IMR-90 (cell line): ENCODE results near the gene CNTN4. TPM values are rescaled to one million over a fixed set of nuclear protein-coding genes. Genes with fewer than 3 reads are reported as not detected.

Source experiments
- ATAC-seq: fragments of 200-7000 bp; cut with Tn5 transposase; 2 replicates; pipeline ENCODE4 v1.9.1; 2020; ENCODE audit warnings: low read depth, mild to moderate bottlenecking, moderate library complexity
- BruUV-seq: library from RNA; stranded (reverse); fragments of 400-500 nt; replicated peaks from 2 replicates; lab custom pipeline; 2021; lab: Mats Ljungman, UMichigan
- CTCF ChIA-PET: fragments of 300-600 bp; formaldehyde crosslinking; extraction: SDS; loops from one replicate; lab custom pipeline; 2021; ENCODE audit warnings: antibody characterized with exemption; lab: Yijun Ruan, JAX
- POLR2A ChIA-PET: fragments of 300-600 bp; sonication (Branson Sonifier 250); formaldehyde crosslinking; loops from one replicate; lab custom pipeline; 2022; ENCODE audit warnings: antibody characterized with exemption; ENCODE audit not compliant: unreplicated experiment; lab: Charles Lee
- DNase-seq: peaks from one replicate; pipeline ENCODE4 v3.0.0; 2013
- H2AFZ ChIP-seq: replicated peaks from 2 replicates; pipeline ENCODE3; 2013; ENCODE audit warnings: low read length, mild to moderate bottlenecking; ENCODE audit not compliant: poor library complexity
- H2AK5ac ChIP-seq: 2 replicates; pipeline ENCODE4 v1.6.1; 2013; ENCODE audit warnings: low read depth, low read length, inconsistent platforms
- H2AK9ac ChIP-seq: replicated peaks from 2 replicates; pipeline ENCODE3; 2013; ENCODE audit warnings: mild to moderate bottlenecking, low read depth, low read length, moderate library complexity; ENCODE audit not compliant: poor library complexity
- H2BK120ac ChIP-seq: 2 replicates; pipeline ENCODE4 v1.6.1; 2013; ENCODE audit warnings: low read depth, low read length, inconsistent platforms
- H2BK15ac ChIP-seq: 3 replicates; pipeline ENCODE4 v1.6.1; 2013; ENCODE audit warnings: low read depth, low read length, inconsistent platforms
- H2BK20ac ChIP-seq: 2 replicates; pipeline ENCODE4 v1.6.1; 2013; ENCODE audit warnings: low read depth, mild to moderate bottlenecking, inconsistent platforms, low read length, moderate library complexity
- H2BK5ac ChIP-seq: 2 replicates; pipeline ENCODE4 v1.6.1; 2013; ENCODE audit warnings: mild to moderate bottlenecking, low read depth, low read length, inconsistent platforms; ENCODE audit not compliant: poor library complexity, severe bottlenecking
- H3K14ac ChIP-seq: replicated peaks from 2 replicates; pipeline ENCODE4 v1.6.1; 2013; ENCODE audit warnings: low read depth, low read length, inconsistent platforms
- H3K18ac ChIP-seq: 2 replicates; pipeline ENCODE4 v1.6.1; 2013; ENCODE audit warnings: low read depth, low read length, control low read depth
- H3K23ac ChIP-seq: 2 replicates; pipeline ENCODE4 v1.6.1; 2013; ENCODE audit warnings: low read depth, low read length, inconsistent platforms
- H3K27ac ChIP-seq: 2 replicates; pipeline ENCODE4 v1.5.1; 2013; ENCODE audit warnings: mild to moderate bottlenecking, control low read depth, low read length; ENCODE audit not compliant: insufficient read depth
- H3K27me3 ChIP-seq: 2 replicates; pipeline ENCODE4 v1.6.1; 2013; ENCODE audit warnings: low read length; ENCODE audit not compliant: control insufficient read depth, insufficient read depth
- H3K36me3 ChIP-seq: 2 replicates; pipeline ENCODE4 v1.6.1; 2013; ENCODE audit warnings: low read length, mixed read lengths; ENCODE audit not compliant: control insufficient read depth, insufficient read depth
- H3K4ac ChIP-seq: 2 replicates; pipeline ENCODE4 v1.6.1; 2013; ENCODE audit warnings: low read depth, low read length, inconsistent platforms
- H3K4me1 ChIP-seq: 2 replicates; pipeline ENCODE4 v1.6.1; 2013; ENCODE audit warnings: low read length, mixed read lengths; ENCODE audit not compliant: control insufficient read depth, insufficient read depth
- H3K4me2 ChIP-seq: 2 replicates; pipeline ENCODE4 v1.6.1; 2013; ENCODE audit warnings: low read depth, mild to moderate bottlenecking, control low read depth, low read length, moderate library complexity
- H3K4me3 ChIP-seq: 2 replicates; pipeline ENCODE4 v1.5.1; 2013; ENCODE audit warnings: low read depth, mild to moderate bottlenecking, control low read depth, low read length, moderate library complexity; ENCODE audit not compliant: insufficient read depth
- H3K56ac ChIP-seq: 2 replicates; pipeline ENCODE4 v1.6.1; 2013; ENCODE audit warnings: low read length, inconsistent platforms; ENCODE audit not compliant: insufficient read depth; ENCODE audit errors: extremely low read depth
- H3K79me1 ChIP-seq, 2 experiments: 2 replicates each; pipeline ENCODE4 v1.6.1; 2013; ENCODE audit warnings: low read length in 2 of 2, inconsistent platforms in 1 of 2, low read depth in 1 of 2
- H3K9ac ChIP-seq: 2 replicates; pipeline ENCODE4 v1.6.1; 2013; ENCODE audit warnings: low read depth, low read length, control low read depth
- H3K9me1 ChIP-seq: 2 replicates; pipeline ENCODE4 v1.6.1; 2013; ENCODE audit warnings: low read length, inconsistent platforms; ENCODE audit not compliant: insufficient read depth
- H3K9me3 ChIP-seq: 2 replicates; pipeline ENCODE4 v1.6.1; 2013; ENCODE audit warnings: low read length; ENCODE audit not compliant: control insufficient read depth, insufficient read depth
- H4K20me1 ChIP-seq: 2 replicates; pipeline ENCODE4 v1.6.1; 2013; ENCODE audit warnings: low read length, inconsistent platforms; ENCODE audit not compliant: insufficient read depth
- H4K5ac ChIP-seq: 2 replicates; pipeline ENCODE4 v1.6.1; 2013; ENCODE audit warnings: mild to moderate bottlenecking, low read depth, low read length, control low read depth
- H4K8ac ChIP-seq, 2 experiments: 2 replicates each; pipeline ENCODE4 v1.6.1; 2013; ENCODE audit warnings: low read depth in 2 of 2, low read length in 2 of 2, control low read depth in 1 of 2, inconsistent platforms in 1 of 2
- H4K91ac ChIP-seq: 2 replicates; pipeline ENCODE4 v1.6.1; 2013; ENCODE audit warnings: low read depth, low read length, inconsistent platforms; ENCODE audit not compliant: insufficient read depth
- CEBPB ChIP-seq: IDR thresholded peaks from 2 replicates; pipeline ENCODE4 v1.6.1; 2012; ENCODE audit warnings: low read depth, low read length, improper control_type of control experiment
- ELK1 ChIP-seq: fragments of 150-350 bp; IDR thresholded peaks from 2 replicates; pipeline ENCODE4 v1.6.1; 2016; ENCODE audit warnings: low read depth, mild to moderate bottlenecking, low read length, moderate library complexity, borderline replicate concordance
- FOS ChIP-seq: fragments of 150-350 bp; IDR thresholded peaks from 2 replicates; pipeline ENCODE4 v1.6.1; 2016; ENCODE audit warnings: low read depth, low read length
- MAZ ChIP-seq: IDR thresholded peaks from 2 replicates; pipeline ENCODE4 v1.6.1; 2012; ENCODE audit warnings: low read depth, mild to moderate bottlenecking, low read length, improper control_type of control experiment, moderate library complexity, borderline replicate concordance
- MXI1 ChIP-seq: IDR thresholded peaks from 2 replicates; pipeline ENCODE4 v1.6.1; 2012; ENCODE audit warnings: low read depth, mild to moderate bottlenecking, low read length, moderate library complexity, borderline replicate concordance
- NFE2L2 ChIP-seq: fragments of 150-350 bp; IDR thresholded peaks from 2 replicates; pipeline ENCODE4 v1.6.1; 2016; ENCODE audit warnings: low read depth, mild to moderate bottlenecking, low read length
- RCOR1 ChIP-seq: IDR thresholded peaks from 2 replicates; pipeline ENCODE4 v1.6.1; 2012; ENCODE audit warnings: mild to moderate bottlenecking, low read length, improper control_type of control experiment; ENCODE audit not compliant: insufficient replicate concordance
- RFX5 ChIP-seq: IDR thresholded peaks from 2 replicates; pipeline ENCODE4 v1.8.0; 2012; ENCODE audit warnings: low read depth, mild to moderate bottlenecking, low read length, moderate library complexity
- SMC3 ChIP-seq: fragments of 150-350 bp; IDR thresholded peaks from 2 replicates; pipeline ENCODE4 v1.6.1; 2016; ENCODE audit warnings: low read depth, mild to moderate bottlenecking, antibody characterized with exemption, low read length, moderate library complexity
- USF2 ChIP-seq: fragments of 150-350 bp; IDR thresholded peaks from 2 replicates; pipeline ENCODE4 v1.6.1; 2017; ENCODE audit warnings: mild to moderate bottlenecking, antibody characterized with exemption, low read length, low read depth
- WGBS, 2 experiments: methylation state at CpG; one replicate each; pipeline versions ENCODE4 v1.1.5 to v1.1.7; 2013; ENCODE audit warnings: missing lambda C conversion rate in 2 of 2; ENCODE audit not compliant: insufficient read length in 1 of 2; ENCODE audit errors: extremely low coverage in 2 of 2; 5-methylcytosine and 5-hydroxymethylcytosine counted together
- dilution Hi-C: fragments of 300-500 bp; cut with HindIII; formaldehyde crosslinking; loops from one replicate; pipeline ENCODE4 v1.14.3; 2018; ENCODE audit warnings: low sequenced_read_pairs; ENCODE audit not compliant: unreplicated experiment
- in situ Hi-C: fragments of 300-500 bp; cut with MboI; formaldehyde crosslinking; loops from 3 replicates; pipeline ENCODE4 v1.14.3; 2019; ENCODE audit warnings: low sequenced_read_pairs, inconsistent platforms, mixed read lengths
- intact Hi-C: fragments of 100-400 bp; cut with micrococcal nuclease; formaldehyde crosslinking; loops from 2 replicates; pipeline ENCODE4 v1.10.0; 2022
- polyA plus RNA-seq, 3 experiments: library from polyadenylated mRNA; depleted of rRNA; stranded (reverse); fragments of >200 nt; gene quantifications; 2 replicates each; pipeline ENCODE4 v1.2.3, GENCODE V29; 2012; ENCODE audit warnings: low replicate concordance in 1 of 3
- total RNA-seq: library from RNA; depleted of rRNA; stranded (reverse); fragments of >200 nt; gene quantifications from 2 replicates; pipeline ENCODE4 v1.2.3, GENCODE V29; 2012

The CNTN4 gene
- total and polyA plus RNA-seq, 2 of the 4 experiments (the other 2 are of a cell fraction) = under 0.01 TPM; not detected in 1

- H3K4me1 ChIP-seq = peaks cover 3% of the 10 kb centered on the region
- H3K79me1 ChIP-seq = no peaks in the 10 kb centered on the region
- DNase-seq (no peak), ATAC-seq (no peak)
- no peak overlapping the region for H4K5ac ChIP-seq
- no peaks in the 10 kb centered on the region for H3K27me3 ChIP-seq
- H3K9me1 ChIP-seq = no peaks in the 10 kb centered on the region; the same call in 1 of the 2 replicates
- H3K23ac ChIP-seq = no peak overlapping the region
- CTCF ChIA-PET = no interaction called here
- no peak overlapping the region for H2BK5ac ChIP-seq
- H3K9me3 ChIP-seq = no peaks in the 10 kb centered on the region
- no peak overlapping the region for H4K8ac ChIP-seq
- H3K27ac ChIP-seq = no peak overlapping the region
- H3K56ac ChIP-seq = no peak overlapping the region
- H2AK9ac ChIP-seq = no peak overlapping the region
- no CpG with 5 or more reads among the region's 2 CpGs for WGBS, 2 experiments
- no peak overlapping the region for H2BK15ac ChIP-seq
- TF ChIP-seq CEBPB (no peak), USF2 (no peak), RFX5 (no peak), RCOR1 (no peak), MAZ (no peak), ELK1 (no peak), FOS (no peak), SMC3 (no peak), NFE2L2 (no peak), MXI1 (no peak)
- POLR2A ChIA-PET = no interaction called here
- H3K4me2 ChIP-seq = no peak overlapping the region
- H2AFZ ChIP-seq = no peak overlapping the region
- dilution Hi-C loops = no loop called here
- H3K9ac ChIP-seq = no peak overlapping the region
- no peak overlapping the region for H3K4me3 ChIP-seq
- H3K4ac ChIP-seq = no peak overlapping the region
- 0 out of 2 replicates have a peak overlapping the region, but pooled peaks have one; percentile 15 for H2BK120ac ChIP-seq
- no peak overlapping the region for H3K18ac ChIP-seq
- no peaks in the 10 kb centered on the region for H4K20me1 ChIP-seq
- in situ Hi-C loops = no loop called here
- no peaks in the 10 kb centered on the region for H3K36me3 ChIP-seq
- H2BK20ac ChIP-seq = no peak overlapping the region
- intact Hi-C loops = no loop called here
- no TSS peak for BruUV-seq
- no peak overlapping the region for H3K14ac ChIP-seq
- H4K91ac ChIP-seq = no peak overlapping the region
- H2AK5ac ChIP-seq = no peak overlapping the region
Observed at GRCh38 chr3:2652386-2652785, 553.7 kb downstream of the CNTN4 start.
